AG08395 (cell line): ENCODE data around the gene ELOB.

Source experiments
- DNase-seq: peaks from one replicate; pipeline ENCODE4 v3.0.0; 2012; ENCODE audit warnings: mixed read lengths, low spot score

The ELOB gene

GRCh38 chr16:2767140-2767731, 9.8 kb downstream of the ELOB start:
- DNase-seq = no peak

DNA sequence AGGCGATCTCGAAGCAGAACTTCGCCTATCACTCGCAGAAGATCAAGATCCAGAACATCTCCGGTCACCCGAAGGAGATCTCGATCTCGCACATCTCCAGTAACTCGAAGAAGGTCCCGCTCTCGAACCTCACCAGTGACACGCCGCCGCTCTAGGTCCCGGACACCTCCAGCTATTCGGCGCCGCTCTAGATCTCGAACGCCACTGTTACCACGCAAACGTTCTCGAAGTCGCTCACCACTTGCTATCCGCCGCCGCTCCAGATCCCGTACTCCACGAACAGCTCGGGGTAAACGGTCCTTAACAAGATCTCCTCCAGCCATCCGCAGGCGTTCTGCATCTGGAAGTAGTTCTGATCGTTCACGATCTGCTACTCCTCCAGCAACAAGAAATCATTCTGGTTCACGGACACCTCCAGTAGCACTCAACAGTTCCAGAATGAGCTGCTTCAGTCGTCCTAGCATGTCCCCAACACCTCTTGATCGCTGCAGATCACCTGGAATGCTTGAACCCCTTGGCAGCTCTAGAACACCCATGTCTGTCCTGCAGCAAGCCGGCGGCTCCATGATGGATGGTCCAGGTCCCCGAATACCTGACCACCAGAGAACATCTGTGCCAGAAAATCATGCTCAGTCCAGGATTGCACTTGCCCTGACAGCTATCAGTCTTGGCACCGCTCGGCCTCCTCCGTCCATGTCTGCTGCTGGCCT, 10.5 kb downstream of the ELOB start:
- DNase-seq = no peak

GRCh38 chr16:2765462-2766404, 11.3 kb downstream of the ELOB start:
- DNase-seq = no peak

DNA sequence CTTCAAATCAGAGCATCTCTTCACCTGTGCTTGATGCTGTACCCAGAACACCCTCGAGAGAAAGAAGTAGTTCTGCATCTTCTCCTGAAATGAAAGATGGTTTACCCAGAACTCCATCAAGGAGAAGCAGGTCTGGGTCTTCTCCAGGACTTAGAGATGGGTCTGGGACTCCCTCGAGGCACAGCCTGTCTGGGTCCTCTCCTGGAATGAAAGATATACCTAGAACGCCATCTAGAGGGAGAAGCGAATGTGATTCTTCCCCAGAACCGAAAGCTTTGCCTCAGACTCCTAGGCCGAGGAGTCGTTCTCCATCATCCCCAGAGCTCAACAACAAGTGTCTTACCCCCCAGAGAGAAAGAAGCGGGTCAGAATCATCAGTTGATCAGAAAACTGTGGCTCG, 12.4 kb downstream of the ELOB start:
- no peak for DNase-seq

- DNase-seq = no peak
Measured at GRCh38 chr16:2763173-2763572, 13.9 kb downstream of the ELOB start.

DNA sequence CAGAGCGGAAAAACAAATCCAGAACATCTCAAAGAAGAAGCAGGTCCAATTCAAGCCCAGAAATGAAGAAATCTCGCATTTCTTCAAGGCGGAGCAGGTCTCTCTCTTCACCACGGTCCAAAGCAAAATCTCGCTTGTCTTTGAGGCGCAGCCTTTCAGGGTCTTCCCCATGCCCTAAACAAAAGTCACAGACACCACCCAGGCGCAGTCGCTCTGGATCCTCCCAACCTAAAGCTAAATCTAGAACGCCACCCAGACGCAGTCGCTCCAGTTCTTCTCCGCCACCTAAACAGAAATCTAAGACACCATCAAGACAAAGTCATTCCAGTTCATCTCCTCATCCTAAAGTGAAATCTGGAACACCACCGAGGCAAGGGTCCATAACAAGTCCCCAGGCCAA, 14.4 kb downstream of the ELOB start:
- DNase-seq = no peak

GRCh38 chr16:2761886-2762583, 15.0 kb downstream of the ELOB start:
- DNase-seq = no peak

GRCh38 chr16:2761472-2761871, 15.6 kb downstream of the ELOB start:
- DNase-seq = no peak

DNA sequence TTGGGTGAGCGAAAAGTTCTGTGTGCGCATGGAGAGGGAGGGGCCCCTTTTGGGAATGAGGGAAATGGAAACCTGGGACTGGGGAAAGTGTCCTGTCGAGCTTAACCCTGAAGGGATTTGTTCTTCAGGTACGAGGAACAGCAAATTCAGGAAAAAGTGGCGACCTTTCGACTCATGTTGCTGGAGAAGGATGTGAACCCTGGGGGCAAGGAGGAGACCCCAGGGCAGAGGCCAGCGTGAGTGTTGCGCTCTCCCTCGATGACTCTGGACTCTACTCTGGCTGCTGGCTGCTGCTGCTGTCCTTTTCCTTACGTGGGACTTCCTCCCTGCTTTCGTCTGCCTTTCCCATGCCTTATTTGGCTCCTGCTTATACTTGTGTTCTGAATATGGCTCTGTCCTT, 19.7 kb downstream of the ELOB start:
- no peak for DNase-seq

GRCh38 chr16:2756288-2757015, 20.6 kb downstream of the ELOB start:
- no peak for DNase-seq

- no peak for DNase-seq
Measured at GRCh38 chr16:2755158-2755557, 21.9 kb downstream of the ELOB start.

DNA sequence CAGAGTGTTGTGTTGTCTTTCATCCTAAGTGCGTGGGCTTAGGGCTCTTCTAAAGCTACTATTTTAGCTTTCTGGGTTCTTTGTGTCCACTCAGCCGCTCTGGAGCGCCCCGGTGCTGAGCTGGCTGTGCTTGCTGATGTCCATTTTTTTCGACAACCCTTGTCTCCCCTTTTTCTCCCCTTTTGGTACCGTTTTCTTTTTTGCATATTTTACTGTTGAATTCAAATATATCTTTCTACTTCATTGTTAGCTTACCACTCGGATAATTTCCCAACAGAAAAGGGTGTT, 23.4 kb downstream of the ELOB start:
- no peak for DNase-seq

- peak; percentile 92 for DNase-seq
Measured at GRCh38 chr16:2752850-2753732, 24.0 kb downstream of the ELOB start.

GRCh38 chr16:2752035-2752849, 24.8 kb downstream of the ELOB start, which contains the start of gene SRRM2:
SRRM2 (plus strand) TSS chr16:2752638; CDS start chr16:2756365, 3,727 bp downstream.
- DNase-seq = peak; percentile 97

DNA sequence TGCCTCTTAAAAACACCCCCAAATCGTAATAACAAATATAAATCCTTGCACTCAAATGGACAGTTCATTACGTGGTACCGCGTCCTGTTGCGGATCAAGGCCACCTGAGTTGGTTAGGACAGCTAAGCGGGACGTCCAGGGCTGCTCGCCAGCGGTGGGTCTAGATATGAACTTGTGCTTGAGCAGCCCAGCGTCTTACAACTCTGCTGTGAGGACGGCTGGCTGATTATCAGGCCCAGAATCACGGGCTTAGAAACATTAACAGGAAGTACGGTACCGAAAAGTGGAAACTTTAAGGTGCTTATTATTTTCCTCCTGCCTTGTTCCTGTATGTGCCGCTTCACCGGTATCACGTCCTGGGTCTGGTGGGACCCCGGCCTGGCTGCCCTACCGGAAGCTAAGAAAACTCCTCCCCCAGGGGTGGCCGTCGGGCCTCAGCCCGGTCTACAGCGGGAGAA, 25.5 kb downstream of the ELOB start:
- no peak for DNase-seq

DNA sequence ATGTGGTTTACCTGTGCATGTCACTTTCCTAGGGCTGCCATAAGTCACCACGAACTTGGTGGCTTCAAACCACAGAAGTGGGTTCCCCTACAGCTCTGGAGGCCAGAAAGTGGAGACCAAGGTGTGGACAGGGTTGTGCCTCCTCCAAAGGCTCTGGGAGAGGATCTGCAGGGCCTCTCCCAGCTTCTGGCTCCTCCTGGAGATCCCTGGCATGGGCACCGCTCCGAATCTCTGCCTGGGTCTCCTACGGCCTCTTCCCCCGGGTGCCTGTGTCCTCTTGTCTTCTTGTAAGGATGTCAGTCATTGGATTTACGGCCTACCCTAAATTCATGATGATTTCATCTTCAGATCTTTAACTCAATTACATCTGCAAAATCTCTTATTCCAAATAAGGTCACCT, 27.1 kb downstream of the ELOB start:
- DNase-seq = no peak

DNA sequence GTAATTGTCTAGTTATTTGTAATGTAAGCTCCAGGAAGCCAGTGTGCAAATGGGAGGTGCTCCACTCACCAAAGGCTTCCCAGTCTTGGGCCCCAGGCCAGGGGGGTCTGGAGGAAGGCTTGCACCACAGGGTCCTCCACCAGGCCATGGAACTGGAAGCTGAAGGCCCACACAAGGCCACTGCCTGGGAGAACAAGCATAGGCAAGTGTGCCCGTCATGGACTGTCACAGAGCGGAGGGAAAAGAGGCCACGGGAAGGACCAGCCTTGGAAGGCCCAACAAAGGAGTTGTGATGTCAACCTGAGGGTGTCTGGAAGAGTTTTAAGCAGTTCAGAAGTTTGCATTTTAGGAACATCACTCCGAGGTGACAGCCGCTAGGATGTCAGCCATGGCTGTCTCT, 27.6 kb downstream of the ELOB start:
- no peak for DNase-seq

DNA sequence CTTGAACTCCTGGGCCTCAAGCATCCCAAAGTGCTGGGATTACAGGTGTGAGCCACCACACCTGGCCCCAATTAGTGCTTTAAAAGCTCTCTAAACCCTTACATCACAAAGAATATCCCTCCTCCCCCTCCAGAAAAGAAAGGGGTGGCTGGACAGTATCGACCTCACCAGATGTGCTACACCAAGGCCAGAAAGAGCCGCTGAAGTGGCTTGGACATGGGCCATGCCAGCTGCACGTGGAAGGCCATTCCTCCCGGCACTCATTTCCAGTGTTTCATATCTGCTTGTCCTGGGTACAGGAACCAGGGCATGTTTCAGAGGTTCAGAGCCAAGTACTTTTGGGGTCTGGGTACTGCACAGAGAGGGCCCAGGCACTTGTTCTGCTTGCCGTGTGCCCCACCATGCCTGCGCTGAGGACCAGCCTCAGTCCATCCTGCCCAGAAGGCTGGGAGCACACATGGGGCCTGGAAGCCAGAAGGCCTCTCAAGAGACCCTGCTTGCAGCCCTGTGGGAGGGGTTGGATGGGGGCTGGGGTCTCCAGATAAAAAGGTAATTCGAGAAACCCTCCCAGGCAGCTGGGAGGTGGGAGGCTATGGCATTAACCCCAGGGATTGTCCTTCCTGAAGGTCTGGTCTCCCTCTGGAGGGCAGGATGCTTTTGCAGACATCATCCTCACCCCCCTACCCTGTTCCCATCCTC, 28.2 kb downstream of the ELOB start:
- DNase-seq = no peak

GRCh38 chr16:2745961-2746360, 31.1 kb downstream of the ELOB start:
- no peak for DNase-seq
